ENCODE results near the gene WIPF1. TPM values are rescaled to one million over a fixed set of nuclear protein-coding genes. Genes with fewer than 3 reads are reported as not detected.

Gene WIPF1
- total RNA-seq, 1 experiment from 2014 or later, result 6.4 TPM

- H3K36me3 Mint-ChIP-seq, result no peaks in the 10 kb centered on the region
- ChIA-PET CTCF (no interaction called here), POLR2A (no interaction called here)
- no peaks in the 10 kb centered on the region for H3K27me3 Mint-ChIP-seq (ENCODE audit: low read depth)
- TF ChIP-seq CREM (CRISPR knock-in tag; IDR thresholded peaks at IDR 0.05) (no peak), NFATC4 (CRISPR knock-in tag; IDR thresholded peaks at IDR 0.05) (no peak), IRF2 (CRISPR knock-in tag; IDR thresholded peaks at IDR 0.05; ENCODE audit: borderline replicate concordance, low read depth) (no peak)
- H3K4me3 Mint-ChIP-seq, result no peak overlapping the region
- ATAC-seq, result no peak
- H3K9me3 Mint-ChIP-seq, result no peaks in the 10 kb centered on the region
- peaks cover 11% of the 10 kb centered on the region for H3K4me1 Mint-ChIP-seq
- no peak for DNase-seq (ENCODE audit: low spot score)
- H3K27ac Mint-ChIP-seq, result no peak overlapping the region
Observed at GRCh38 chr2:174631009-174631981, 33.7 kb upstream of the WIPF1 start.

- DNase-seq (ENCODE audit: low spot score), result no peak
- Mint-ChIP-seq H3K9me3 (no peaks in the 10 kb centered on the region), H3K36me3 (no peaks in the 10 kb centered on the region), H3K27ac (no peak overlapping the region), H3K4me3 (no peak overlapping the region), H3K4me1 (peaks cover 11% of the 10 kb centered on the region), H3K27me3 (ENCODE audit: low read depth) (no peaks in the 10 kb centered on the region)
- ATAC-seq, result no peak
- TF ChIP-seq SMAD4 (CRISPR knock-in tag; IDR thresholded peaks at IDR 0.05), result no peak
- TF ChIP-seq CBFB (CRISPR knock-in tag; IDR thresholded peaks at IDR 0.05; ENCODE audit: low read depth), result no peak
- TF ChIP-seq E2F1 (CRISPR knock-in tag; IDR thresholded peaks at IDR 0.05), result no peak
- no peak for TF ChIP-seq ZNF219 (CRISPR knock-in tag; IDR thresholded peaks at IDR 0.05; ENCODE audit: borderline replicate concordance)
- TF ChIP-seq ARID4B (CRISPR knock-in tag; IDR thresholded peaks at IDR 0.05; ENCODE audit: borderline replicate concordance), result no peak
- TF ChIP-seq ZNF281 (CRISPR knock-in tag; IDR thresholded peaks at IDR 0.05), result no peak
- no peak for TF ChIP-seq ZNF423 (CRISPR knock-in tag; IDR thresholded peaks at IDR 0.05)
- no peak for TF ChIP-seq CREB1 (CRISPR knock-in tag; IDR thresholded peaks at IDR 0.05)
- TF ChIP-seq JUN (CRISPR knock-in tag; IDR thresholded peaks at IDR 0.05), result no peak
- TF ChIP-seq MXD4 (CRISPR knock-in tag; IDR thresholded peaks at IDR 0.05; ENCODE audit: borderline replicate concordance), result no peak
- no peak for TF ChIP-seq USF1 (CRISPR knock-in tag; IDR thresholded peaks at IDR 0.05)
- TF ChIP-seq ZSCAN18 (CRISPR knock-in tag; IDR thresholded peaks at IDR 0.05), result no peak
- no peak for TF ChIP-seq TEAD1 (CRISPR knock-in tag; IDR thresholded peaks at IDR 0.05)
- no peak for TF ChIP-seq MLX (CRISPR knock-in tag; IDR thresholded peaks at IDR 0.05)
- no peak for TF ChIP-seq ZNF671 (CRISPR knock-in tag; IDR thresholded peaks at IDR 0.05)
- TF ChIP-seq USF2 (CRISPR knock-in tag; IDR thresholded peaks at IDR 0.05), result no peak
- CTCF ChIA-PET, result interaction anchor here (1.9 kb wide), 1 partner anchor 27 kb away, joined by 4 read pairs; no protein-coding TSS in a partner anchor
- POLR2A ChIA-PET, result no interaction called here
Observed at GRCh38 chr2:174630107-174630506, 32.5 kb upstream of the WIPF1 start.

Measured in WTC11 (cell line).